ENCODE results near the gene PNPLA6.
A peak's percentile ranks its signal among the peaks of the same experiment; 100 is the strongest.

PNPLA6 gene

DNA sequence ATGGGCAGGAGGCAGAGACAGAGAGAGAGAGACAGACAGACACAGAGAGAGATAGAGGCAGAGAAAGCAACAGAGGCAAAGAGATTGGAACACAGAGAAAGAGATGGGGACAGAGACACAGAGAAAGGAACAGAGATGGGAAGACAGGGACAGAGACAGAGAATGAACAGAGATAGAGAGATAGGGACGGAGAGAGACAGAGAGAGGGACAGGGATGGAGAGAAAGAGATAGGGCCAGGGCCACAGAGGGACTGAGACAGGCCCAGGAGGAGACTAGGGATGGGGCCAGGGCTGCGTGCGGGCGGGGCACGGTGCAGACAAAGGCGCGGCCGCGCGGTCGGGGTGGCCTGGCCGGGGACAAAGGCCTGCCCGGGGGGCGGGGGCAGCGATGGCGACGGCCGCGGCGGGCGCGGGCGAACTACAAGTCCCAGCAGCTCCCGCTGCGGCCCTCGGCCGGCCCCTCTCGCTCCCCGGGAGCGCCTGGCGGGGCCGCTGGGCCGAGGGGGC lies 19.8 kb upstream of the PNPLA6 start, which contains the start of gene ZNF358:
ZNF358 (plus strand) TSS at position 459 of the 507 bp plus-strand sequence. CDS start 3,140 bp downstream, outside the sequence.
- DNase-seq, result peak; percentile 77

DNA sequence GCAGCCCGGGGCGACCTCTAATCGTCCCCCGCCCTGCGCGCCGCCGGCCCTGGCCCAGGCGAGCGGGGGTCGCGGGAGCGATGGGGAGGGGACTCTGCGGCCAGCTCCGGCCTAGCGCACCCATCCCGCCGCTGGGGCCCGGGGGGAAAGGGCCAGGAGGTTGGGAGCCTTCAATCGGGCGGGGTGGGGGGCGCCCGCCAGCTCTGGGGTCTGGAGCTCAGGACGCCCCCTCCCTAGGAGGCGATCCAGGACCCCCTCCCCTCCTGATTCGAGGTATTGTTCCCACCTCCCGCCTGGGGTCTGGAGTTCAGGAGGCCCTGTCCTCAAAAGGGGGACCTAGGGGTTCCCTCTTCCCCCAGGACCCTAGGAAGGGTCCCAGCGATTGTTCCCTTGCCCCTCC lies 19.2 kb upstream of the PNPLA6 start:
- DNase-seq, result no peak

DNA sequence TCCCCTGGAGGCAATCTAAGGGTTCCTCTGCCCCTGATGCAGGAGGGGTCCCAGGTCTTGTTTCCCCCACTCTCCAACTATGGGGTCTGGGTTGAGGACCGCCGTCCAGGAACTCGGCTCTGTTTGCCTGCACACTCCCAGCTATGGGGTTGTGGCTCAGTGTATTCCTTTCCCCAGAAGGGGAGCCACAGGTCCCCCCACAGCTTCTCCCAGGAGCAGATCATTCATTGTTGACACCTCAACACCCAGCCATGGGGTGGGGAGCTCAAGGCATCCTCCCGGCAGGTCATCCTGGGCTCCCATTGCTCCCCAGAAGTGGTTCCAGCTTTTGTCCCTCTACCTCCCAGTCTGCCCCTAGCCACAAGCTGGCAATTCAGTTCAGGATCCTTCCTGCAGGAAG lies 18.6 kb upstream of the PNPLA6 start:
- DNase-seq, result no peak

DNA sequence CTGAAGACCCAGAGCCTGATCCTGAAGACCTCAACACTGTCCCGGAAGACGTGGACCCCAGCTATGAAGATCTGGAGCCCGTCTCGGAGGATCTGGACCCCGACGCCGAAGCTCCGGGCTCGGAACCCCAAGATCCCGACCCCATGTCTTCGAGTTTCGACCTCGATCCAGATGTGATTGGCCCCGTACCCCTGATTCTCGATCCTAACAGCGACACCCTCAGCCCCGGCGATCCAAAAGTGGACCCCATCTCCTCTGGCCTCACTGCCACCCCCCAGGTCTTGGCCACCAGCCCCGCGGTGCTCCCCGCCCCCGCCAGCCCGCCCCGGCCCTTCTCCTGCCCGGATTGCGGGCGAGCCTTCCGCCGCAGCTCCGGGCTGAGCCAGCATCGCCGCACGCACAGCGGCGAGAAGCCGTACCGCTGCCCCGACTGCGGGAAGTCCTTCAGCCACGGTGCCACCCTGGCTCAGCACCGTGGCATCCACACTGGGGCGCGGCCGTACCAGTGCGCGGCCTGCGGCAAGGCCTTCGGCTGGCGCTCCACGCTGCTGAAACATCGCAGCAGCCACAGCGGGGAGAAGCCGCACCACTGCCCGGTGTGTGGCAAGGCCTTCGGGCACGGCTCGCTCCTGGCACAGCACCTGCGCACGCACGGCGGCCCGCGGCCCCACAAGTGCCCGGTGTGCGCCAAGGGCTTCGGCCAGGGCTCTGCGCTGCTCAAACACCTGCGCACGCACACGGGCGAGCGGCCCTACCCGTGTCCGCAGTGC lies 16.0 kb upstream of the PNPLA6 start:
- no peak for DNase-seq

GRCh38 chr19:7520131-7521051 lies 15.1 kb upstream of the PNPLA6 start:
- DNase-seq, result no peak

DNA sequence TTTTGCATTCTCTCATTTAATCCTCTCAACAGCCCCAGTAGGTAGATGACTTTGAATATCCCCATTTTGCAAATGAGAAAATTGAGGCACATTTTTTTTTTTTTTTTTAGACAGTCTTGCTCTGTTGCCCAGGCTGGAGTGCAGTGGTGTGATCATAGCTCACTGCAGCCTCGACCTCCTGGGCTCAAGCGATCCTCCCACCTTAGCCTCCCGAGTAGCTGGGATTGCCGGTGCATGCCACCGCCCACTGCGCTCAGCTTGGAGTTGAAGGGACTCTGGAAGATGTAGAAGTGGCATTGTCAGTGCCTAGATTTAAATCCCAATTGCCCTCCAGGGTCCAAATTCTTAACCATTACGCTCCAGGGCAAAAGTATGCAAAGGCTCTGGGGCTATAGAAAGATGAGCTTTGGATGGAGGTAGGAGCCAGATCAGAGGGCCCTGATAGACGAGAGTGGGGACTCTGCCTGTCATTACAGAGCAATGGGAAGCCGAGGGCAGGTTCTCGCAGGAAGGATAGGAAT lies 13.9 kb upstream of the PNPLA6 start:
- DNase-seq, result no peak

DNA sequence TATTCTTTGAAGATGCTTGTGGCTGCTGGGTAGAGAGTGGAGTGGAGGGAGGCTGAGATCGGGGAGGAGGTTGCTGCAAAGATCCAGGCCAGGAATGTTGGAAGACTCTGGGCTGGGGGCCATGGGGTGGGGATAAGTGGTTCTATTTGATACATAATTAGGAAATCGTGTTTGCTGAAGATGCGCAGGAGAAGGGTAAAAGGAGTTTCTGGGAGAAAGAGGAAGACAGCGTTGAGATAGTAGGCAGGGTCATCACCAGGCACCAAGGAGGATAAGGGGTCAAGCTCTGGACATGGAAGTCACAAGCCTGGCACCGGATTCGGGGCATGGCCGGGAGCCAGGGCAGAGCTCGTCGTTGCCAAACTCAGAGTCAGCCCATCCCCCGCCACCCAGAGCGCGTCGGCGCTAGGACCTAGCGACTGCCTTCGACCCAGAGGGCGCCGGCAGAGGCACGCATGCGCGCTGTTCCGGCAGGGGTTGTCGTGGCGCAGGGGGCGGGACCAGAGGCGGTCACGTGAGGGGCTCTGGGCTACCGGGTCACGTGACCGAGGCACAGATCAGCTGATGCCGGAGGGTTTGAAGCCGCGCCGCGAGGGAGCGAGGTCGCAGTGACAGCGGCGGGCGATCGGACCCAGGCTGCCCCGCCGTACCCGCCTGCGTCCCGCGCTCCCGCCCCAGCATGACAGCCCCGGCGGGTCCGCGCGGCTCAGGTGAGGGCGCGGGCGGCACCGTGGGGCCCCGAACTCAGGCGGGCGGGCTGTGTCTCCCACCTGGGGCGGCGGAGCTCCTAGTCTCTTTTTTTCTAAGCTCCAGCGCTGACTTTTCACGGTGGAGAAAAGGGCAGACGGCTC lies 13.2 kb upstream of the PNPLA6 start, which contains the start of gene MCOLN1:
MCOLN1 (plus strand) TSS at position 553 of the 851 bp plus-strand sequence; CDS start at position 680, 127 bp downstream.
- DNase-seq, result peak; percentile 96

GRCh38 chr19:7522923-7523667 lies 12.4 kb upstream of the PNPLA6 start:
- no peak for DNase-seq

DNA sequence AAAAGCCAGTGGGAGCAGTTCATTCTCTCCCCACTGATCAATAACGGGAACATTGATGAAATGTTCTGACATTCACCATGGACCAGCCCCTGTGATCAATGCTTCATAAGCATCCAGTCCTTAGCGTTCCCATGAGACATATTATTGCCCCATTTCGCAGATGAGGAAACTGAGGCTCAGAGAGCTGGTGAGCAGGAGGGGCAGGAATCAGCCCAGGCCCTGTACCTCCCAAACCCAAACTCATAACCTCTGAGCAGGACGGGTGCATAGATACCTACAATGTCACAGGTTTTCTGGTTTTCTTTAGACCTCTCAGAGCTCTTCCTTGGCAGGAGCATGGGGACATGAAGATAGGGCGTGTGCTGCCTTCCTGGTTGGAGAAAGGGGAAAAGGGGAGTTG lies 11.0 kb upstream of the PNPLA6 start:
- no peak for DNase-seq

DNA sequence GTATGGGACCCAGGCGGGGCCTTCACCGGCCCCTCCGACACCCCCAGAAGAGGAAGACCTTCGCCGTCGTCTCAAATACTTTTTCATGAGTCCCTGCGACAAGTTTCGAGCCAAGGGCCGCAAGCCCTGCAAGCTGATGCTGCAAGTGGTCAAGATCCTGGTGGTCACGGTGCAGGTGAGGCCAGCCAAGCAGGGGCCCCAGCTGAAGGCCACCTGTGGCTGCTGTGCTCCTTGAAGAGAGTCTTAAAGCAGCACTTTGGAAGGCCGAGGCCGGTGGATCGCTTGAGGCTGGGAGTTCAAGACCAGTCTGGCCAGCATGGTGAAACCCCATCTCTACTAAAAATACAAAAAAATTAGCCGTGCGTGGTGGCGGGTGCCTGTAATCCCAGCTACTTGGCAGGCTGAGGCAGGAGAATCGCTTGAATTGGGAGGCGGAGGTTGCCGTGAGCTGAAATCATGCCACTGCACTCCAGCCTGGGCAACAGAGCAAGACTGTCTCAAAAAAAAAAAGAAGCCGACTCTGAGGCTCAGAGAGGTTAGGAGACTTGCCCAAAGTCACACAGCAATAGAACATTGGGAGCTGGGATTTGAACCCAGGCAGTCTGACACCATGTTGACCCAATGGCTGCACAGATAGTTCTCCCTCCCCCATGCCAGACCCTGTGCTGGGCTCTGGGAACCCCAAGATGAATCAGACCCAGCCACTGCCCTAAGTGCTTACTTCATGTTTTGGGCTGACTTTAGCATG lies 10.4 kb upstream of the PNPLA6 start:
- no peak for DNase-seq

DNA sequence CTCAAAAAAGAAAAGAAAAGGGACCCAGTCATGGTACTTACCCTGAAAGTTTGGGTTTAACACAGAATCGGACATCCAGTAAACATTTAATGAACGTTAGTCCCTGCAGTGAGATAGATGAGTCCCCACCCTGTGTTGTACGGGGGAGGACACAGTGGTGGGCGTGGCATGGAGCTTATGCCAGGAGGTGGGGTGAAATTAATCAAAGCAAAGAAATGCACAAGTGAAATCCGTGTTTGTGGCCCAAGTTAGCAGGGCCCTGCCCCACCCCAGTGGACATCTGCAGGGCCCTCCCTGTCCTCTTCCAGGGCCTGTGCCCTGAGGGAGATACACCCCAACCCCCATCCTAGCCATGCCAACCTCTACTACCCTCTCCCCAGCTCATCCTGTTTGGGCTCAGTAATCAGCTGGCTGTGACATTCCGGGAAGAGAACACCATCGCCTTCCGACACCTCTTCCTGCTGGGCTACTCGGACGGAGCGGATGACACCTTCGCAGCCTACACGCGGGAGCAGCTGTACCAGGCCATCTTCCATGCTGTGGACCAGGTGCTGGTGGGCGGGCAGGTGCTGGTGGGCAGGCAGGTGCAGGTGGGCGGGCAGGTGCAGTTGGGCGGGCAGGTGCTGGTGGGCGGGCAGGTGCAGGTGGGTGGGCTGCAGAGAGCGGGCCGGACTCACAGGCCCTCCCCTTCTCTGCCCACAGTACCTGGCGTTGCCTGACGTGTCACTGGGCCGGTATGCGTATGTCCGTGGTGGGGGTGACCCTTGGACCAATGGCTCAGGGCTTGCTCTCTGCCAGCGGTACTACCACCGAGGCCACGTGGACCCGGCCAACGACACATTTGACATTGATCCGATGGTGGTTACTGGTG lies 9.2 kb upstream of the PNPLA6 start:
- no peak for DNase-seq

GRCh38 chr19:7527516-7528191 lies 7.9 kb upstream of the PNPLA6 start:
- DNase-seq, result no peak

DNA sequence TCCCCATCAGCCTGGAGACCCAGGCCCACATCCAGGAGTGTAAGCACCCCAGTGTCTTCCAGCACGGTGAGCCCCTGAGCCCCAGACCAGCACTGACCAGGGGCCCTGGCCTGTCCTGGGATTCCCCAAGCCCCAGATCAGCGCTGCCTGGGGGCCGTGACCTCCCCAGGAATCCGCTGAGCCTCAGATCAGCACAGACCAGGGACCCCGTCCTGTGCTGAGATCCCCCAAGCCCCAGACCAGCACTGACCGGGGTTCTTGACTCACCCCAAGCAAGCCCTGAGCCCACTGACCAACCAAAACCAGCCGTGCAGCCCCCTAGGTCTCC lies 7.4 kb upstream of the PNPLA6 start:
- no peak for DNase-seq

GRCh38 chr19:7528522-7529245 lies 6.8 kb upstream of the PNPLA6 start:
- DNase-seq, result no peak

DNA sequence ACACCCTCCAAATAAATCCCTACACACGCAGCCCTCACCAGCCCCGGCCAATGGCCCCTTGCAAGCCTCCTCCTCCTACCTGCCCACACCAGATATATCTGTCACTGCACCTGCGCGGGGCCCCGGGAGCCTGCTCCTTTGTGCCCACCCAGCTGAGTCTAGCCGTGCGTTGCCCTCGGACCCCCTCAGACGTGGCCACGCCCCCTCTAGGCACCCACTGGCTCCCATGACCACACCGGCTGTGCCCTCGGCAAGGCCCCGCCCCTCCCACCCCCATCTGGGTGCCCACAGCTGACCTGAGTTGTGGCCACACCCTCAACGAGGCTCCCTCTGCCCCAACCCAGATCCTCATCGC lies 6.3 kb upstream of the PNPLA6 start:
- DNase-seq, result no peak

GRCh38 chr19:7529610-7530490 lies 5.7 kb upstream of the PNPLA6 start:
- DNase-seq, result no peak

DNA sequence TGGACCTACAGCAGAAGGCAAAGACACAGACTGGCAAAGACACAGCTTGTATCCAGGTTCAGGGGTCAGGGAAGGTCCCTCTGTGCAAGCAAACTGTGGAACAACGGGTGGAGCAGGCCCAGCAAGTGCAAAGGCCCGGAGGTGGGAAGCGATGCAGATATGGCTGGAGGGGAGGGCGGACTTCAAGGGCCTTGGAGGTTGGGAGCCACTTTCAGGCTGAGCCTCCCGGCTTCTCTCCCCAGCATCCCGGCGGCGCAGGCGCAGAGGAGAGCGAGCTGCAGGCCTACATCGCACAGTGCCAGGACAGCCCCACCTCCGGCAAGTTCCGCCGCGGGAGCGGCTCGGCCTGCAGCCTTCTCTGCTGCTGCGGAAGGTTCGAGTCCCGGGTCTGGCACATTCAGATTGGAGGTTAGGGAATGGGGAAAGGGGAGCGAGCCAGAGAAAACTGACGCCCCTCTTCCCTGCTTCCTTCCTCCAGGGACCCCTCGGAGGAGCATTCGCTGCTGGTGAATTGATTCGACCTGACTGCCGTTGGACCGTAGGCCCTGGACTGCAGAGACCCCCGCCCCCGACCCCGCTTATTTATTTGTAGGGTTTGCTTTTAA lies 2.1 kb upstream of the PNPLA6 start:
- peak; percentile 72 for DNase-seq

Measured in NCI-H1105 treated with DMSO at 0.1 percent for 48 hours (cell line).